CD14-positive monocyte (primary cell): ENCODE results near the gene GRIN2A. TPM values are rescaled to one million over a fixed set of nuclear protein-coding genes. Genes with fewer than 3 reads are reported as not detected.

ENCODE experiments used
- DNase-seq, 3 donors: peaks; one replicate each; pipeline ENCODE4 v3.0.0-alpha.2; 2011 to 2022
- H2AFZ ChIP-seq: 2 replicates; pipeline ENCODE4 v1.6.0; 2012; ENCODE audit warnings: mild to moderate bottlenecking, low read depth, low read length, inconsistent platforms; ENCODE audit not compliant: insufficient read depth, poor library complexity, severe bottlenecking
- H3K27ac ChIP-seq, 2 donors: 1 replicate in 1 of 2; 2 replicates in 1 of 2; pipeline ENCODE4 v1.5.1; 2012 to 2013; ENCODE audit warnings: low read length in 2 of 2, control low read depth in 1 of 2, inconsistent platforms in 1 of 2, low read depth in 1 of 2, mild to moderate bottlenecking in 1 of 2
- H3K27me3 ChIP-seq, 2 donors: one replicate each; pipeline versions ENCODE4 v1.6.0 to v1.6.1; 2011 to 2013; ENCODE audit warnings: low read length in 2 of 2; ENCODE audit not compliant: control insufficient read depth in 2 of 2, insufficient read depth in 2 of 2
- H3K36me3 ChIP-seq, 2 donors: replicated peaks in 1 of 2; 1 replicate in 1 of 2; 2 replicates in 1 of 2; pipeline versions ENCODE4 v1.5.1 to v1.6.1; 2012 to 2013; ENCODE audit warnings: low read length in 2 of 2, control low read depth in 1 of 2, inconsistent platforms in 1 of 2, mild to moderate bottlenecking in 1 of 2; ENCODE audit not compliant: insufficient read depth in 2 of 2, control insufficient read depth in 1 of 2
- H3K4me1 ChIP-seq, 2 donors: 1 replicate in 1 of 2; 2 replicates in 1 of 2; pipeline versions ENCODE4 v1.5.1 to v1.6.1; 2012 to 2013; ENCODE audit warnings: low read length in 2 of 2, control low read depth in 1 of 2, inconsistent platforms in 1 of 2, mild to moderate bottlenecking in 1 of 2, moderate library complexity in 1 of 2; ENCODE audit not compliant: insufficient read depth in 2 of 2, control insufficient read depth in 1 of 2
- H3K4me2 ChIP-seq: replicated peaks from 2 replicates; pipeline ENCODE3; 2012; ENCODE audit warnings: low read length, moderate library complexity, mild to moderate bottlenecking; ENCODE audit not compliant: poor library complexity, severe bottlenecking; ENCODE audit errors: extremely low read depth
- H3K4me3 ChIP-seq, 3 experiments: fragments of 200-600 bp in 1 of 3; sonication (generic) in 1 of 3; replicated peaks in 1 of 3; 1 replicate in 2 of 3; 2 replicates in 1 of 3; pipeline ENCODE4 v1.5.1; 2011 to 2013; ENCODE audit warnings: low read length in 3 of 3, mild to moderate bottlenecking in 3 of 3, control low read depth in 2 of 3, low read depth in 2 of 3, inconsistent platforms in 1 of 3, moderate library complexity in 1 of 3
- H3K79me2 ChIP-seq: 2 replicates; pipeline ENCODE4 v1.6.0; 2012; ENCODE audit warnings: mild to moderate bottlenecking, control low read depth, inconsistent platforms, low read length, moderate library complexity; ENCODE audit not compliant: insufficient read depth
- H3K9ac ChIP-seq: 2 replicates; pipeline ENCODE4 v1.6.0; 2017; ENCODE audit warnings: low read length, mild to moderate bottlenecking; ENCODE audit not compliant: insufficient read depth, poor library complexity, severe bottlenecking
- H3K9me3 ChIP-seq, 2 donors: replicated peaks in 1 of 2; 1 replicate in 1 of 2; 2 replicates in 1 of 2; pipeline versions ENCODE4 v1.5.1 to v1.6.1; 2012 to 2013; ENCODE audit warnings: low read length in 2 of 2, control low read depth in 1 of 2; ENCODE audit not compliant: control insufficient read depth in 1 of 2, insufficient read depth in 1 of 2
- H4K20me1 ChIP-seq: 2 replicates; pipeline ENCODE4 v1.6.0; 2012; ENCODE audit warnings: mild to moderate bottlenecking, low read length, control low read depth, moderate library complexity; ENCODE audit not compliant: insufficient read depth
- H3K27ac Mint-ChIP-seq, 7 donors: one replicate each; pipeline ENCODE4 v1.8.0; 2020; ENCODE audit warnings: mild to moderate bottlenecking in 7 of 7, mixed read lengths in 7 of 7, moderate library complexity in 6 of 7, inconsistent platforms in 2 of 7
- H3K27me3 Mint-ChIP-seq, 3 donors: one replicate each; pipeline ENCODE4 v1.8.0; 2021 to 2022; ENCODE audit warnings: low read depth in 3 of 3, mild to moderate bottlenecking in 3 of 3, mixed read lengths in 3 of 3, moderate library complexity in 3 of 3, inconsistent platforms in 1 of 3
- H3K36me3 Mint-ChIP-seq, 2 donors: one replicate each; pipeline ENCODE4 v1.8.0; 2020; ENCODE audit warnings: mixed read lengths in 2 of 2, inconsistent platforms in 1 of 2, mild to moderate bottlenecking in 1 of 2
- H3K4me1 Mint-ChIP-seq: one replicate; pipeline ENCODE4 v1.8.0; 2020; ENCODE audit warnings: mild to moderate bottlenecking, mixed read lengths
- H3K4me3 Mint-ChIP-seq, 2 donors: one replicate each; pipeline ENCODE4 v1.8.0; 2020; ENCODE audit warnings: mild to moderate bottlenecking in 2 of 2, mixed read lengths in 2 of 2, moderate library complexity in 1 of 2
- H3K9me3 Mint-ChIP-seq, 7 donors: one replicate each; pipeline ENCODE4 v1.8.0; 2020 to 2022; ENCODE audit warnings: mixed read lengths in 7 of 7, mild to moderate bottlenecking in 6 of 7, moderate library complexity in 6 of 7, inconsistent platforms in 2 of 7
- CTCF ChIP-seq: fragments of 200-600 bp; IDR thresholded peaks from one replicate; pipeline ENCODE4 v1.8.0; 2022; ENCODE audit warnings: antibody characterized with exemption, mild to moderate bottlenecking
- WGBS: methylation state at CpG from one replicate; pipeline ENCODE4 v1.1.5; 2013; ENCODE audit warnings: missing lambda C conversion rate; ENCODE audit not compliant: insufficient coverage; 5-methylcytosine and 5-hydroxymethylcytosine counted together
- intact Hi-C, 2 donors: fragments of 100-400 bp; cut with micrococcal nuclease; formaldehyde crosslinking; loops; one replicate each; pipeline versions ENCODE4 v1.15.0 to v1.15.1; 2023
- polyA plus RNA-seq, 3 donors: library from polyadenylated mRNA; depleted of rRNA in 1 of 3; unstranded in 2 of 3; stranded (reverse) in 1 of 3; fragments of 300-500 nt in 2 of 3; fragments of >200 nt in 1 of 3; fragmentation: Illumina TruSeq in 2 of 3; gene quantifications; 1 replicate in 2 of 3; 2 replicates in 1 of 3; pipeline ENCODE4 v1.2.3, GENCODE V29; 2012 to 2021

Gene GRIN2A
- polyA plus RNA-seq, 3 donors, result not detected

GRCh38 chr16:9907752-9908151 is 274.5 kb downstream of the GRIN2A start:
- WGBS, result 94% methylated on average over 7 of the region's 8 CpGs
- H3K4me1 ChIP-seq, result no peaks in the 10 kb centered on the region

GRCh38 chr16:9906218-9906617 is 276.0 kb downstream of the GRIN2A start:
- H3K4me1 Mint-ChIP-seq, result no peaks in the 10 kb centered on the region
- Histone ChIP-seq H3K4me3 (no peak overlapping the region), H3K27ac (no peak overlapping the region), H3K79me2 (no peaks in the 10 kb centered on the region), H3K36me3 (no peaks in the 10 kb centered on the region), H3K4me2 (no peak overlapping the region), H2AFZ (no peak overlapping the region), H3K27me3 (no peaks in the 10 kb centered on the region), H3K9me3 (no peaks in the 10 kb centered on the region), H3K9ac (no peak overlapping the region), H4K20me1 (no peaks in the 10 kb centered on the region), H3K4me1 (no peaks in the 10 kb centered on the region)
- H3K4me3 Mint-ChIP-seq, result no peak overlapping the region
- H3K36me3 Mint-ChIP-seq, result no peaks in the 10 kb centered on the region
- intact Hi-C loops, result no loop called here
- no peak for DNase-seq
- WGBS, result no CpG with 5 or more reads among the region's 3 CpGs
- H3K27me3 Mint-ChIP-seq, result no peaks in the 10 kb centered on the region
- peaks cover 0 to 14% (median 2%) of the 10 kb centered on the region in 7 donors for H3K9me3 Mint-ChIP-seq
- peak overlapping the region in 1 of 7 donors; percentile 27 for H3K27ac Mint-ChIP-seq
- no peak for TF ChIP-seq CTCF

More at GRCh38 chr16:9907752-9908151, 274.5 kb downstream of the GRIN2A start:
- Histone ChIP-seq H3K27ac (no peak overlapping the region), H3K36me3 (no peaks in the 10 kb centered on the region), H3K9ac (no peak overlapping the region), H4K20me1 (no peaks in the 10 kb centered on the region), H3K9me3 (no peaks in the 10 kb centered on the region), H3K79me2 (no peaks in the 10 kb centered on the region), H3K4me2 (no peak overlapping the region), H3K4me3 (no peak overlapping the region), H3K27me3 (no peaks in the 10 kb centered on the region), H2AFZ (no peak overlapping the region)
- Mint-ChIP-seq H3K4me1 (no peaks in the 10 kb centered on the region), H3K4me3 (no peak overlapping the region), H3K27me3 (no peaks in the 10 kb centered on the region), H3K27ac (peak overlapping the region in 1 of 7 donors; percentile 52), H3K36me3 (no peaks in the 10 kb centered on the region), H3K9me3 (peaks cover 0 to 14% (median 3%) of the 10 kb centered on the region in 7 donors)
- intact Hi-C loops, result no loop called here
- no peak for DNase-seq
- TF ChIP-seq CTCF, result no peak
